ENCODE measurements around the gene DNMBP.

GRCh38 chr10:100009283-100009792, 409 bp downstream of the DNMBP start:
- no peak for TF ChIP-seq BHLHE40 (IDR thresholded peaks at IDR 0.05; ENCODE audit: borderline replicate concordance)
- TF ChIP-seq FOXM1 (IDR thresholded peaks at IDR 0.05; ENCODE audit: borderline replicate concordance), result no peak
- TF ChIP-seq FOXK2 (IDR thresholded peaks at IDR 0.05), result no peak
- no peak for TF ChIP-seq NFRKB (IDR thresholded peaks at IDR 0.05)
- TF ChIP-seq ZNF384 (IDR thresholded peaks at IDR 0.05), result no peak
- TF ChIP-seq ELF4 (IDR thresholded peaks at IDR 0.05), result no peak
- no peak for TF ChIP-seq ARNT (IDR thresholded peaks at IDR 0.05)
- no peak for TF ChIP-seq SUZ12 (IDR thresholded peaks at IDR 0.05)

Measured in HEK293T (cell line).